ENCODE measurements around the gene GPR25. TPM values are rescaled to one million over a fixed set of nuclear protein-coding genes. Genes with fewer than 3 reads are reported as not detected.

Gene GPR25
- total RNA-seq, 4 donors from 2014 or later = 0.24 TPM; not detected in 3

- Histone ChIP-seq H3K27me3 (peaks cover 0 to 9% (median 0%) of the 10 kb centered on the region in 3 donors), H3K27ac (no peak overlapping the region), H3K4me3 (no peak overlapping the region), H3K36me3 (no peaks in the 10 kb centered on the region), H3K9me3 (no peaks in the 10 kb centered on the region), H3K4me1 (no peaks in the 10 kb centered on the region)
- TF ChIP-seq POLR2A (IDR thresholded peaks at IDR 0.05) = no peak
- TF ChIP-seq CTCF (IDR thresholded peaks at IDR 0.05 in 4 of 5, conservative IDR thresholded peaks at IDR 0.05 in 1 of 5) = no peak
- DNase-seq (no peak), ATAC-seq (no peak)
- in situ Hi-C loops (cut with MboI; ENCODE audit: low sequenced_read_pairs in 4 of 4) (no loop called here), intact Hi-C loops (cut with DNase I; ENCODE audit: low total_unique reads) (no loop called here)
These were observed 7.4 kb downstream of the GPR25 start for GRCh38 chr1:200880212-200880611.

DNA sequence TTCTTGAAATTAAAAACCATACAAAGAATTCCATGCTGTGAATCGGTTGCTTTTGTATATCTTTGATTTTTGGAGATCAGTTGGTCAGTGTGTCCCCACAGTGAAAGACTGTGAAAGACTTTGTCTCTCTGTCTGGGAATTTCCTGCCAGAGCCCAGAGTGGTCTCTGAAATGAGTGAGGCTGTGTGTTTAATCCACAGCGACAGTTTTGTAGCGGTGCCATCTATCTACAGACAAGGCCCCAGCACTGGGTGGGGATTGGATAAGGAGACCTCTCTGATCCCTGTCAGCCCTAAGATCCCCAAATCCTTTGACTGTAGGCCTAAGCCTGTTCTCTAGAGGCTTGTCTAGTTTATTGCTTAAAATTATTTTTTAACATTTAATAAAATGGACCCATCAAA lies 10.3 kb downstream of the GPR25 start:
- Histone ChIP-seq H3K4me3 (no peak overlapping the region), H3K36me3 (no peaks in the 10 kb centered on the region), H3K4me1 (no peaks in the 10 kb centered on the region), H3K27ac (no peak overlapping the region), H3K27me3 (peaks cover 0 to under 1% (median 0%) of the 10 kb centered on the region in 3 donors), H3K9me3 (no peaks in the 10 kb centered on the region)
- TF ChIP-seq CTCF (IDR thresholded peaks at IDR 0.05 in 4 of 5, conservative IDR thresholded peaks at IDR 0.05 in 1 of 5) = no peak
- no peak for DNase-seq
- in situ Hi-C loops (cut with MboI; ENCODE audit: low sequenced_read_pairs in 4 of 4) (no loop called here), intact Hi-C loops (cut with DNase I; ENCODE audit: low total_unique reads) (no loop called here)
- no peak for ATAC-seq

DNA sequence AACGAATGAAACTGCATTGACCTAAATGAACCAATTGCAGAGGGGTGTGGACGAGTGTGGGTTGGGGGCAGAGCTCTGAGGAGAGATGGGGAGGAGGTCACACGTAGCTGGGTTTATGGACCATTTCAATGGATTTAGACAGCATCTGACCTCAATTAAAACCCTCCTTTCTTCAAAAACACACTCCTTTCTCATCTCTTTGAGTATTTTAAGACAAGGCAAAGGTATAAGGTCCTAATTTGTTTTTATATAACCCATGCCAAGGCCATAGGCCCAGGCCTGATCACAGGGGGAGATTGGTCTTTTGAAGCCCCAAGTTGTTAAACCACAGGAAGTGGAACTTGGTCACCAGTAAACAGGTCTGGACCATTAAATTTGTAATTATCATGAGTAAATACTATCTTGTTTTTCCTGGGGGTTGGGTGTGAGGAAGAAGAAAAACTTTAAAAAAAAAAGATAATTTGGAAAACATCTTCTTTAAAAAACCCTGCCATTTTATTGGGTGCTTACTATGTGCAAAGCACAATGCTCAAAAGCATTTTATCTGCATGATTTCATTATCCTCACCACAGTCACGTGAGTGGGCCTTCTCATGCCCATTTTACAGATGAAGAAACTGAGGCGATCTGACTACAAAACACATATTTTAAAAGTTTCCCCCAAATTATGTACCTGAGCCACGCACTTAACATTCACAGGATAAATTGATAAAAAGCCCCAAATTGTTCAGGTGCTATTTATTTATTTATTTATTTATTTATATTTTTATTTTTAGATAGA lies 13.0 kb downstream of the GPR25 start:
- DNase-seq (no peak), ATAC-seq (no peak)
- Histone ChIP-seq H3K36me3 (no peaks in the 10 kb centered on the region), H3K9me3 (no peaks in the 10 kb centered on the region), H3K4me3 (no peak overlapping the region), H3K27ac (no peak overlapping the region), H3K4me1 (peaks cover 0 to 2% of the 10 kb centered on the region in 2 donors), H3K27me3 (peaks cover 11 to 13% (median 13%) of the 10 kb centered on the region in 3 donors)
- intact Hi-C loops (cut with DNase I; ENCODE audit: low total_unique reads) = no loop called here
- no peak for TF ChIP-seq POLR2A (IDR thresholded peaks at IDR 0.05)
- no peak for TF ChIP-seq CTCF (IDR thresholded peaks at IDR 0.05 in 4 of 5, conservative IDR thresholded peaks at IDR 0.05 in 1 of 5)
- in situ Hi-C loops (cut with MboI; ENCODE audit: low sequenced_read_pairs in 4 of 4) = no loop called here

GRCh38 chr1:200886594-200886993 lies 13.8 kb downstream of the GPR25 start:
- H3K27ac ChIP-seq = no peak overlapping the region
- TF ChIP-seq POLR2A (IDR thresholded peaks at IDR 0.05) (no peak), CTCF (IDR thresholded peaks at IDR 0.05 in 4 of 5, conservative IDR thresholded peaks at IDR 0.05 in 1 of 5) (no peak)
- H3K36me3 ChIP-seq = no peaks in the 10 kb centered on the region
- H3K4me1 ChIP-seq = peaks cover 0 to 9% of the 10 kb centered on the region in 2 donors
- no peak for ATAC-seq
- no peaks in the 10 kb centered on the region for H3K9me3 ChIP-seq
- H3K4me3 ChIP-seq = no peak overlapping the region
- in situ Hi-C loops (cut with MboI; ENCODE audit: low sequenced_read_pairs in 4 of 4) (no loop called here), intact Hi-C loops (cut with DNase I; ENCODE audit: low total_unique reads) (no loop called here)
- no peak for DNase-seq
- H3K27me3 ChIP-seq = peaks cover 17 to 21% (median 19%) of the 10 kb centered on the region in 3 donors

Data from gastrocnemius medialis (tissue), 4 donors.